NCI-H2227 (cell line): Measurements from ENCODE around the gene EEF1E1.
"Not testable (repeated sequence)": the region's sequence is repeated elsewhere in the genome, so short reads cannot be mapped to it uniquely, and the experiment has no call there.

Experiments used
- DNase-seq: peaks from one replicate; lab custom pipeline; 2025; ENCODE audit not compliant: unreplicated experiment; lab: John Stamatoyannopoulos, UW

EEF1E1 gene

GRCh38 chr6:8064638-8065518, 37.5 kb downstream of the EEF1E1 start:
- DNase-seq = no peak

GRCh38 chr6:8063761-8064637, 38.3 kb downstream of the EEF1E1 start, which contains the start of gene BLOC1S5:
TSS of gene BLOC1S5 (minus strand) at chr6:8064389. CDS start at chr6:8064376, 13 bp downstream.
- DNase-seq = peak; percentile 99

GRCh38 chr6:8061736-8062135, 40.6 kb downstream of the EEF1E1 start:
- no peak for DNase-seq

- DNase-seq = no peak
Observed at GRCh38 chr6:8060346-8060745, 42.0 kb downstream of the EEF1E1 start.

GRCh38 chr6:8059129-8059528, 43.2 kb downstream of the EEF1E1 start:
- no peak for DNase-seq

- DNase-seq = no peak
Observed at GRCh38 chr6:8057793-8058192, 44.6 kb downstream of the EEF1E1 start.

- no peak for DNase-seq
Observed at GRCh38 chr6:8057263-8057662, 45.1 kb downstream of the EEF1E1 start.

- no peak for DNase-seq
Observed at GRCh38 chr6:8054276-8054675, 48.1 kb downstream of the EEF1E1 start.

GRCh38 chr6:8047541-8048292, 54.6 kb downstream of the EEF1E1 start:
- no peak for DNase-seq

GRCh38 chr6:8045769-8046168, 56.6 kb downstream of the EEF1E1 start:
- not testable (repeated sequence) for DNase-seq

GRCh38 chr6:8043221-8043620, 59.1 kb downstream of the EEF1E1 start:
- DNase-seq = no peak

GRCh38 chr6:8041913-8042583, 60.3 kb downstream of the EEF1E1 start:
- DNase-seq = no peak

GRCh38 chr6:8034107-8034506, 68.2 kb downstream of the EEF1E1 start:
- DNase-seq = not testable (repeated sequence)

GRCh38 chr6:8030920-8031319, 71.4 kb downstream of the EEF1E1 start:
- no peak for DNase-seq
